ENCODE measurements around the gene IL1R2.

DNA sequence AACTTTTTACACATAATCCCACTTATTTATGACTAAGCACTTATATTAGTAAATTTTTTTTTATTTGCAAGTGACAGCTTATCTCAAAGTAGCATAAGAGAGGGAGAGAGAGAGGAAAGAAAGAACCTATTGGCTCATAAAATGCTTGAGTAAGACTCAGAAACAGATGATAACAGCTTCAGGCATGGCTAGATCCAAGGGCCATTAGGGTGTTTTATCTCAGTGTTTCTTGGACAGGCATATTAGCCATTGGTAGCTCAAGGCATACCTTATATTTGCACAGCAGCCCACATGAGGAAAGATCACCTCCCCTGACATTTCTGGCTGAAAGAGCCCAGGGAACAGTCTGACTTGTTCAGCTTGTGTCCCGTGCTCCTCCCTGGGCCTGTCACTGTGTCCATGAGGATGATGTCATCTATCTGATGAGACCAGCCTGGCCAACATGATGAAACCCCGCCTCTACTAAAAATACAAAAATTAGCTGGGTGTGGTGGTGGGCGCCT lies 64.4 kb downstream of the IL1R2 start:
- TF ChIP-seq, protein P1, sequence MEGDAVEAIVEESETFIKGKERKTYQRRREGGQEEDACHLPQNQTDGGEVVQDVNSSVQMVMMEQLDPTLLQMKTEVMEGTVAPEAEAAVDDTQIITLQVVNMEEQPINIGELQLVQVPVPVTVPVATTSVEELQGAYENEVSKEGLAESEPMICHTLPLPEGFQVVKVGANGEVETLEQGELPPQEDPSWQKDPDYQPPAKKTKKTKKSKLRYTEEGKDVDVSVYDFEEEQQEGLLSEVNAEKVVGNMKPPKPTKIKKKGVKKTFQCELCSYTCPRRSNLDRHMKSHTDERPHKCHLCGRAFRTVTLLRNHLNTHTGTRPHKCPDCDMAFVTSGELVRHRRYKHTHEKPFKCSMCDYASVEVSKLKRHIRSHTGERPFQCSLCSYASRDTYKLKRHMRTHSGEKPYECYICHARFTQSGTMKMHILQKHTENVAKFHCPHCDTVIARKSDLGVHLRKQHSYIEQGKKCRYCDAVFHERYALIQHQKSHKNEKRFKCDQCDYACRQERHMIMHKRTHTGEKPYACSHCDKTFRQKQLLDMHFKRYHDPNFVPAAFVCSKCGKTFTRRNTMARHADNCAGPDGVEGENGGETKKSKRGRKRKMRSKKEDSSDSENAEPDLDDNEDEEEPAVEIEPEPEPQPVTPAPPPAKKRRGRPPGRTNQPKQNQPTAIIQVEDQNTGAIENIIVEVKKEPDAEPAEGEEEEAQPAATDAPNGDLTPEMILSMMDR (IDR thresholded peaks at IDR 0.05), result no peak
- TF ChIP-seq POLR2A (IDR thresholded peaks at IDR 0.05), result no peak
